ENCODE data around the gene CARS2. TPM values are rescaled to one million over a fixed set of nuclear protein-coding genes. Genes with fewer than 3 reads are reported as not detected.
A peak's percentile ranks its signal among the peaks of the same experiment; 100 is the strongest.

The CARS2 gene
- total and polyA plus RNA-seq, 8 donors: 49.3 to 247 (median 75.7) TPM

- H3K36me3 ChIP-seq: peaks cover 32 to 84% (median 81%) of the 10 kb centered on the region in 4 donors
- H3K4me1 ChIP-seq: peaks cover 11 to 27% (median 19%) of the 10 kb centered on the region in 4 donors
- no peaks in the 10 kb centered on the region for H3K9me3 ChIP-seq
- no peak overlapping the region for H3K27ac ChIP-seq
- WGBS, 5 donors: 74 to 84% (median 80%) methylated on average over 13 of the region's 13 CpGs
- intact Hi-C loops (cut with DNase I; ENCODE audit: low total_unique reads): loop anchor here (10.0 kb wide), 1 partner anchor 61 kb away; the partner anchor contains the start of gene CARS2
- H3K4me3 ChIP-seq: no peak overlapping the region
- TF ChIP-seq CTCF (IDR thresholded peaks at IDR 0.05) (no peak), POLR2A (IDR thresholded peaks at IDR 0.05) (no peak), POLR2AphosphoS5 (IDR thresholded peaks at IDR 0.05) (no peak), EP300 (IDR thresholded peaks at IDR 0.05) (no peak)
- H3K27me3 ChIP-seq: no peaks in the 10 kb centered on the region
- DNase-seq: peak in 1 of 2 donors; percentile 23
Observed at GRCh38 chr13:110643768-110644421, 62.0 kb downstream of the CARS2 start.

- intact Hi-C loops (cut with DNase I; ENCODE audit: low total_unique reads): loop anchor here (10.0 kb wide), 1 partner anchor 61 kb away; the partner anchor contains the start of gene CARS2
- H3K36me3 ChIP-seq: peaks cover 38 to 84% (median 81%) of the 10 kb centered on the region in 4 donors
- H3K4me1 ChIP-seq: peaks cover 11 to 27% (median 19%) of the 10 kb centered on the region in 4 donors
- DNase-seq: peak in 1 of 2 donors; percentile 24
- H3K9me3 ChIP-seq: no peaks in the 10 kb centered on the region
- no peaks in the 10 kb centered on the region for H3K27me3 ChIP-seq
- no peak overlapping the region for H3K27ac ChIP-seq
- TF ChIP-seq POLR2A (IDR thresholded peaks at IDR 0.05) (no peak), EP300 (IDR thresholded peaks at IDR 0.05) (no peak), CTCF (IDR thresholded peaks at IDR 0.05) (no peak), POLR2AphosphoS5 (IDR thresholded peaks at IDR 0.05) (no peak)
- no peak overlapping the region for H3K4me3 ChIP-seq
- WGBS, 5 donors: 73 to 85% (median 80%) methylated on average over 11 of the region's 11 CpGs
Observed at GRCh38 chr13:110643324-110643723, 62.6 kb downstream of the CARS2 start.

- Histone ChIP-seq H3K4me3 (no peak overlapping the region), H3K4me1 (peaks cover 11 to 27% (median 19%) of the 10 kb centered on the region in 4 donors), H3K27ac (no peak overlapping the region), H3K36me3 (peaks cover 47 to 93% (median 88%) of the 10 kb centered on the region in 4 donors), H3K9me3 (no peaks in the 10 kb centered on the region), H3K27me3 (no peaks in the 10 kb centered on the region)
- 88 to 90% (median 90%) methylated on average over 14 to 40 of the region's 40 CpGs for WGBS, 5 donors
- TF ChIP-seq POLR2AphosphoS5 (IDR thresholded peaks at IDR 0.05) (no peak), CTCF (IDR thresholded peaks at IDR 0.05) (no peak), EP300 (IDR thresholded peaks at IDR 0.05) (no peak)
- DNase-seq: peak in 1 of 2 donors; percentile 22
- intact Hi-C loops (cut with DNase I; ENCODE audit: low total_unique reads): loop anchor here (10.0 kb wide), 1 partner anchor 62 kb away; the partner anchor contains the start of gene CARS2
Observed at GRCh38 chr13:110642291-110642981, 63.5 kb downstream of the CARS2 start.

All from stomach (tissue), 9 donors.